Right lung (tissue), 5 donors: ENCODE results near the gene CHRND. TPM values are rescaled to one million over a fixed set of nuclear protein-coding genes. Genes with fewer than 3 reads are reported as not detected.

ENCODE experiments used
- DNase-seq, 2 donors: peaks; one replicate each; pipeline ENCODE4 v3.0.0-alpha.2; 2013
- polyA plus RNA-seq, 5 donors: library from polyadenylated mRNA; unstranded; fragments of 120-200 nt; gene quantifications; one replicate each; pipeline versions ENCODE4 v1.2.1 to v1.2.3, GENCODE V29; 2013; ENCODE audit warnings: inconsistent platforms in 1 of 5, low replicate concordance in 1 of 5; ENCODE audit not compliant: insufficient read length in 5 of 5, insufficient read depth in 1 of 5

Gene CHRND
- polyA plus RNA-seq, 5 donors, result 0.12 to 5.9 (median 0.15) TPM; not detected in 2

DNA sequence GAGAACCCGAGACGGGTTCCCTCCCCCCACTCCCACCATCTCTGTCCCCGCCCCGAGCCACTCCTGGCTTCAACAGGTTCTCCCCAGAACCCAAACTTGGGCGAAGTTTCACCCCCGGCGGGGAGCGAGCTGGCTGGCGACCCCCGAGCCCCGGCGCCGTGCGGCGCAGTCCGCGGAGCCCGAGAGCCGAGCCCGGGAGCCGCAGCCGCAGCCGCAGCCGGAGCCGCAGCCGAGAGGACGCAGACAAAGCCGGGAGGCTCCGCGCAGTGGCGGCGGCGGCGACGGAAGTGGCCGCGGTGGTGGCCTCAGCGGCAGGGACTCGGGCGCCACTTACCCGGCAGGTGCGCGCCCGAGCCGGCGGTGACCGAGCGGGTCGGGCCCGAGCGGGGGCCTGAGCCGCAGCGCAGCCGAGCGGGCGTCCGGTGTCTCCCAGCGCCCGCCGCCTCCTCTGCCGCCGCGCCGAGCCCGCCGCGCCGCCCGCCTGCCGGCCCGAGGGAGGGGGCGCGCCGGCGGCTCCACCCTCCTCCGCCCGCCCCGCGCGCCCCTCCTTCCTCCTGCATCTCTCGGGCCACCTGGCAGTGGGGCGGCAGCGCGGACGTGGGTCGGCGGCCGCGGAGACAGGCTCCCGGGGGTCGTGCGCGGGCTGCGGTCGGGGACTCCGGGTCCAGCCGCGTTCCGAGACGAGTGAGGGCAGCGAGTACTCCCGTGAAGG, 38.4 kb upstream of the CHRND start, which contains the start of gene ECEL1:
TSS of gene ECEL1 (minus strand) at position 450 of the 712 bp plus-strand sequence. CDS start 1,181 bp downstream, outside the sequence.
- no peak for DNase-seq

DNA sequence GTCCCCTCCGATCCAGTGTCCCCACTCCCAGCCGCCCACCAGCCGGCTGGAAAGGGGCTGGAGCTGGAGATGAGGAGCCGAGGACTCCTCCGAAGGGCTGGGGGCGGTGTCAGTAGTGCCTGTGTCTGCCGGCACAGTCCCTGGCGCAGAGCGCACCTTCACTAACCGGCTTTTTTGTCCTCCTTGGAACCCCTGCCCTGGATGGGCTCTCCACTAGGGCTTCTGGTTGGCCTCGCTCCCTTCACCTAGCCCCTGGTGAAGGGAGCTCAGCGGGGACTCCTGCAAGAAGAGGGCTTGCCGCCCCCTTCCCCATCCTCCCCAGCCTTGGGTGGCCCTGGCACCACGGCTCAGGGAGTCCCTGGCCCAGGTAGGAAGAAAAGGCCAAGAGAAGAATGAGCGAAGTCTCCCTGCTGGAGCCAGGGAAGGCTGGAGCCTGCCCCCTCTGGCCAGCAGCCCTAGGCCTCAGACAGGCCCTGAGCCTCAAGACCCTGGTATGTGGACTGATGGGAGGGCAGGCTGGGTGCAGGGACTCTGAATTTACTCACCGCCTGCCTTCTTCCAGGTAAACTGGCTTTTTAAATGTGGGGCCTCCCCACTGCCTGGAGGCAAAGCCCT, 37.8 kb upstream of the CHRND start:
- DNase-seq, result no peak

DNA sequence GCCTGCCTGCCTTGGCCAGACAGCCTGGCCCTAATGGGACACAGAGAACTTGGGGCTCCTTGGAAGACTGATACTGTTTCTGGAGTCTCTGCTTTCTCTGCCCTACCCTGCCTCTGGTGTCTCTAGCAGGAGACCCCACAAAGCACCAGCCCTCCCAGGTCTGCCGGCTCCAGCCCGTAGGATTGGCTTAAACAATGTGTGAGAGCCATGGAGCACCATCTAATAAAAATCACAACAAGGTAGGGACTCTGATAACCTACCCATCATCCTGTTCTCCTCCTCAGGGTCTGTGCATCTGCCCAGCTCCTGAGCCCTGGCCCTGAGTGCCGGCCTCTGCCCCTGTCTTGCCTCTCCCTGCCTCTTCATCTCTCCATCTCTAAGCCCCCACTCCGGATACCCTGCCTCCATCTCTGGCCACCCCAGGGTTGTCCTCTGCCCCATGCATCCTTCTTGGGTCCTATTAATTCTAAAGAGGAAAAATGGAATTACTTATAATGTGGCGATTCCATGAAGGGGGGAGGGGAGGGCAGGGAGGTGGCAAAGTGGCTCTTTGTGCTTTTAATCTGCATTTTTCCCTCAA, 37.1 kb upstream of the CHRND start:
- no peak for DNase-seq

DNA sequence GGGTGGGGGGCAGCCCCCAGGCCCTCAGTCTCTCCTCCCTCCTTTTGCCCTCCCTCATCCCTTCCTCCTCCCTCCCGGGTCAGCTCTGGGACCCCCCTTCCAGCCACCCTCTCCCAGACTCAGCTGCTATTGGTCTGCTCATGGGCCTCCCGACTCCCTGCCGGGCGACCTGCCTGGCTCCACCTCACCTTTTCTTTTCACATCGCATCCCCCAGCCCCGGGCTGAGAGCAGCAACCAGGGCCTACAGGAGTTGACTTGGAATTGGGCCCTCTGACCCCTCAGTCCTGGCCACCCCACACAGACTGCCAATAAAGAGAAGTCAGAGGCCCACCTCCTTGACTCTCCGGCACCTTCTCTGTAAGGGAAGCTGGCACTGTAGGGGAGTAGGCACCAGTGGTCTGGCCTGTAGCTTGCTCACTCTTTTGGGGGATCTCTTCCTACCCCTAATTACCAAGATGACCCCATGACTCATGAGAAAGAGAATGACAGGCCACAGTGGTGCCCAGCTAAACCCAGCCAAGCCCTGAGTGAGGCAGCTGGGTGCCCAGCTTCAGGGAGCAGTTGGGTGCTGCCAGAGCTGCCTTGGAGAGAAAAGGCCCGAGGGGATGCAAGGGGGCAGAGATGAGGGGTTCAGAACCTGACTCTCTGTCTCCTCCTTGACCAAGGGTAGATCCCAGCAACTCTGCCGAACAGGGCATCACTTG, 36.3 kb upstream of the CHRND start:
- no peak for DNase-seq

DNA sequence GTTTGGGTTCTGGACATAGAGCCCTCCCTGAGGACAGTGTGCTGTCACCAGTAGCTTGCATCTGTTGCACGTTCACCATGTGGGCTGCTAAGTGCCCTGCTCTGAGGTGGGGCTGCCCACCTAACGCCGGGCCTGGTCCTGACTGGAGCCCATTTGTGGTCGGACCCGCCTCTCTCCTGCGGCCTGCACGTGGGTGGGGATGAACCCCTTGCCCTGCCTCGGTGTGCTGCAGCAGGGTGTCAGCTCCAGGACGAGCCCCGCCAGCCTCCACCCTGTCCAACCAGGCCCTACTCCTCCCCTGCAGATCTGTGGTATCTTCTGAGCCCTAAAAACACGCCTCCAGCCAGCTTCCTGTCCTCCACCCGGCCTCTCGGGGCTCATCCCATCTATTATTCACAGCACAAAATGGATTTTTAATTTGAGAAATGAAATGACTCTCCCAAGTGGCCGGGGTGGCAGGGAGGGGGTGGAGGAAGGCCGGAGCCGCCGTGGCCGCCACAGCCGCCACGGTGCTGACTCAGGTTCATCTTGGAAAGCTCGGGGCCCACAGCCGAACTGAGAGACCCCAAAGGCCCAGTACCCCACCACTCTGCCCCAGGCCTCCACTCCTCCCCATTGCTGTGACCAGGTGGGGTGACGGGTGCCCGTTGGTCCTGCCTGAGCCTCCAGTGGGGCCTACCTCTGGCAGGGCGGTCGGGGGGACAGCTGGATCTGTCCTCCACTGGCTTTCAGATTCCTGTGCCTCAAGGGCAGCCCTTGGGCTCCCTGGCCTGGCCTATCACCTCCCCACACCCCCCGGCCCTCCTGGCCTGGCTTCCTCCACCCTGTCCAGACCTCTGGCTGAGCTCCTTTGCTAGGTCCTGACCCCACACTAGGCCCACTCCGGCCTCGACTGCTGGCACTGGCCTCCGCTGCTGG, 35.5 kb upstream of the CHRND start:
- no peak for DNase-seq

DNA sequence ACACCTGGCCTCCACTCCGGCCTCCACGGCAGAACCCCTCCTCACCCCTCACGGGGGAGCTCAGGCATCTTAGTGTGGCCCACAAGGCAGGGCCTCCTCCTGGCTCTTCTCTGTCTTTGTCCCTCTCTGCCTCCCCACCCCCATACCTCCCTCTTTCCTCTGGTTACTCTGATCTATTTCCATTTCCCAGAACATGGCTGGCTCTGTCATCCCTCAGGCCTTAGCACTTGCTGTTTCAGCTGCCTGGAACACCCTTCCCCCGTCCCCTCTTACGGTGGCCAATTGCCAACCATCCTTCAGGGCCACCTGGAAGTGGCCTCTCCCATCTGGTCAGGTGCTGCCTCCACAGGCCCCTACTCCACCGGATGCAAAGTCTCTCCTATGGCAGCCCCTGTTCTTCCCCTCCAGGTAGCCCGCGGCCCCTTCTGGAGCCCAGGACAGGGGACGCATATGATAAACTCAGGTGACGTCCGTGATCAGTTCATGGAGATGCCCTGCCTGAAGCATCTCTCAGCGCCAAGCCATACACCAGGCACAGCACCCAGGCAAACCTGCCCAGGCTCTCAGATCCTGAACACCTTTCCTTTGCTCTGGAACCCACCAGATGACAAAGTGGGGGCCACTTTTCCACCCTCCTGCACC, 34.7 kb upstream of the CHRND start:
- no peak for DNase-seq

DNA sequence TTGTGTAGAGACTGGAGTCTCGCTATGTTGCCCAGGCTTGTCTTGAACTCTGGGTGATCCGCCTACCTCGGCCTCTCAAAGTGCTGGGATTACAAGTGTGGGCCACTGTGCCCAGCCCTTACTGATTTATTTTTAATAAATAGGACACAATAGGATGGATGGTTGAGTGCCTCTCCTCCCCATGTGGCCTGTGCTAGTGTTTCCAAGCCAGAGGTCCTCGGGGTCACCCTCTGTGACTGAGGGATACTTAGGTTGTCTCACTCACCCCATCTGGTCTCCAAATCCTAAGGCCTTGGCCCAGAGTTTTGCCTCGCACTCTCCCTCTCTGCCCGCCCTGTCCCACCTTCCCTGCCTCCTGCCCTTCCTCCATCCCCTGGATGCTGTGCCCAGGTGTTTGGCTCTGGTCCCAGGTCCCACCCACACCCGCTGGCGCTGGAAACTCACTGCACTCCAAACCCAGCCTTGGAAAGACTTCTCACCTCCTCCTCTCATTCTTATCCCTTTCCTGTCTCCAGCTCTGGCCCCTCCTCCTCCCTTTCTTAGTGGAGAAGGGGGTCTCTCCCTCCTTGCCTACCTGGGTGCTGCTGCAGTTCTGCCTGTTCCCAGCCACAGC, 33.6 kb upstream of the CHRND start:
- no peak for DNase-seq

DNA sequence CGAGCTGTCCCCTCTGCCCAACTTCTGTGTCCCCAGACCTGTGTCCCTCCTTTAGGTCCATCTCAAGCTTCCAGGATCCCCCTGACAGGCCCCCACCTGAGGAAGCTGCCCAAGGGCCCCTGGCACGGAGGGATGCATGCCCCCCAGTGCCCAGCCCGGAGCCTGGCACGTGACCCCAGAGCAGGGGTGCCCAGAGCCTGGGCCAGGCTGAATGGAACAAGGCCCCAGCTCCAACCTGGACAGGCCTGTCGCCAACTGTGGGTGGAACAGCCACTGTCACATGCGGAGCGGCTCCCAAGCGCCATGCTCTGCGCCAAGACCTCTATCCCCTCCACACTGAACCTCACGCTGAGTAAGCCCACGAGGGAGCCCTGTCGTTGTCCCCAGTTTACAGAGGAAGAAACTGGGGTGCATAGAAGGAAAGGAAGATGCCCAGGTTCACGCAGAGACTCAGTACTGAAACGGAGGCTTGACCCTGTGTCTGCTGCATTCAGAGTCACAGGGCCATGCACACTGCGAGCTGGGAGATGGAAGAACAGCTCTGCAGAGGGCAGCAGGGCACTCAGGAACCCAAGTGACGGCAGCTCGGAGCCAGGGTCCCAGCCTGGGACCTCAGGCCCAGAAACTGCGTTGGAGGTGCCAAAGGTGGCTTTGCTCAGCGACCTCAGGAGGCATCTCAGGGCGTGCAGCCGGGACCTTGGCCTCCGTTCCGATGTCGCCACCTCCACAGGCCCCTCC, 32.8 kb upstream of the CHRND start:
- DNase-seq, result no peak

DNA sequence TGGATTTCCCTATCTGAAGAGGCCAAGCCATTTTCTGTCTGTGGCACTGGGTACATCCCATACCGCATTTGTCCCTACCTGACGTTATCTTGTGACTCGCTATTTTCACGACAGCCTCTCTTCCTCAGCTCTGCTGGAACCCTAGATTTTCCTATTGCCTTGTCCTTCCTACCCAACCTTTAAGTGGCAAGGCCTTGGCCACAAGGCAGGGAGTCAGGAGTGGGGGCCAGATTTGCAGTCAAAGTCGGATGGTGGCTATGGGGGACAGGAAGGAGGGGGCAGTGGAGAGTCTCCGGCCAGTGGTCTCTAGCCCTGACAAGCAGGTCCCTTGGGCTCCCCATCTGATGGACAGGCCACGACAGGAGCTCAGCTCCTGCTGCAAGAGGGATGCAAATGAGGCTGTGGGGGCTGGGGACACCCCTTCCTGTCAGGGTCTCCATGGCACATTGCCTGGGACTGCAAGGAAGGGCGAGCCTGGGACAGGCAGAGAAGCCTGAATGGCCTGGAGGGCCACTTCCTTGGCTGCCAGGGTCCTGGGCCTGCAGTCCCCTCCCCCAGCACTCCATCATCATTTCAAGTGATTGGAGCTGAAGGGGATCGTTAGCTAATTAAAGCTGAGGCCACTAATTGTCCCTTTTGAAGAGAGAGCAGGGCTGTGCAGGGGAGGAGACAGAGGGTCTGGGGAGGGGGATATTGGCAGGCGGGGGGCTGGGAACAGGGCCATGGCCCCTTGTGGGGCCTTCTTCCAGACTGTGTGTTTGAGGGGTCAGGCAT, 32.1 kb upstream of the CHRND start:
- no peak for DNase-seq

DNA sequence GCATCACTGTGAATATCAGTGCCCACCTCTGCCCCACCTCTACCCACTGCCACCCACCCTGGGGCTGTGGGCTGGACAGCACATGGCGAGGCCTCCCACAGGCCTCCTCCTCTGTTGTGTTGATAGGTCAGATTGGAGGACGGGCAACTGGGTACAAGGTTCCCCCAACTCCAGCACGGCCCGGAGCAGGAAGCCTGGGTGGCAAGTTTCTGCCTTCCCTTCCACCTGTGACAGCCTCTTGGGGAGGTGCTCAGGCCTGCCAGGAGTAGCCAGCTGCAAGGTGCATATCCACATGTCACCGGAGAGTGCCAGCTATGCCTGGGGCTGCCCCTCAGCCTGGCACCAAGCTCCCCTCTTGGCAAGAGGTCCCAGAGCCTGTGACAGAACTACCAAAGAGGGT, 31.4 kb upstream of the CHRND start:
- no peak for DNase-seq

DNA sequence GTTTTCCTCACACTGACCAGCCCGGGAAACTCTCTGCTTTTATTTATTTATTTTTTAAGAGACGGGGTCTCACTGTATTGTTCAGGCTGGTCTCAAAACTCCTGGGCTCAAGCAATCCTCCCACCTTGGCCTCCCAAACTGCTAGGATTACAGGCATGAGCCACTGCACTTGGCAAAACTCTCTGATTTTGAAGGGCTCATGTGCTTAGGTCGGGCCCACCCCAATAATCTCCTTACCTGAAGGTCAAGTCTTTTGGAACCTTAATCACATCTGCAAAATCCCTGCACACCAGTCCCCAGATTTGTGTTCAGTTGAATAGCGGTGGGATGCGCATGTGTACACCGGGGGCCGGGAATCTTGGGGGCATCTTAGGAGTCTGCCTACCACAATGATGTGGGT, 30.7 kb upstream of the CHRND start:
- DNase-seq, result no peak

DNA sequence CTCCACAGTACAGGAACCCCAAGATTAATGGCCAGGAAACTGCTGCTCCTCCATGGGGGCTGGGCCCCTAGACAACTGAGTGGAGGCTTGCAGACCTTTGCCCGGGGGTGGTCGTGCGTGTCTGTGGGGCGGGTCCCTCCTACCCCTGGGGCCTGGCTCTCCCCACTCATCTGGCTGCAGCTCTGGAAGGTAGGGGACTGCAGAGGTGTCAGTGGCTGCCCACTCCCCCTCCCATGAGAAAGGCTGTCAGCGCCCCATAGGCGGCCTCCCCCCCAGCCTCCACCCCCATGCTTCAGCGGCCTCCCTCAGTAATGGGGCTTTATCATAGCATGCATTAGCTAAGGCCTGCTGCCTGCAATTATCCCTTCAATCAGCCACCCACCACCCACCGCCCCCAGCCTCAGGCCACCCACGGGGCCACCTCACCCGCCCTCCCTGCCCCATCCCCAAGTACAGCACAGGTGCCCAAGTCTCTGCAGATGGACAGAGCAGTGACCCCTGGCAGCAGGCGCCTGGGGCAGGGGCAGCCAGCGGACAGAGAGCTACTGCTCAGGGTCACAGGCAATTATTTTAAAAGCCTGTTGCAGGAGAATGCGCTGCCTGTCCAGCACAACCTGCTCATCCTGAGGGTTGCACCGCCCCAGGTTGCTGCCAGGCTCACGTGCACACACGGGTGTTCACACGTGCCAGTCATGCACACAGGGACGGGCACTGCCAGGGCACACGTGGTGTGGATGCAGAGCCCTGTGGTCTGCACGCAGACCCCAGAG, 29.3 kb upstream of the CHRND start:
- DNase-seq, result no peak

DNA sequence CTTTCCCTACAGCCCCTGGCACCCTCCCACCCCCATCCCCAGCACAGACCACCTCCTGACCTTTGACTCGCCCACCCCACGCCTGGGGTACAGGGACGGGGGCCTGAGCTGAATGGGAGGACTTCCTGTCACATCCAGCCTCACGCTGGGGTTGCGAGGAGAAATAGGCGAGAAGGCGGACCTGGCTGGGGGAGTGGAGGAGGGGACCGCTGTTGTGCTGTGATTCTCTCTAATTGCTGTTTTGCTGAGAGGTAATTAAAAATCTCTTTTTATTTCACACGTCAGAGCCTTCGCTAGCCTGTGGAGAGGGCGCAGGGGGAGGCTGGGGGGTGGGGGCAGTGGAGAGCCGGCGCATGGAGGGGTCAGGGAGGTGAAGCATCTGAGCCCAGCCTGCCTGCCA, 28.6 kb upstream of the CHRND start:
- DNase-seq, result no peak

DNA sequence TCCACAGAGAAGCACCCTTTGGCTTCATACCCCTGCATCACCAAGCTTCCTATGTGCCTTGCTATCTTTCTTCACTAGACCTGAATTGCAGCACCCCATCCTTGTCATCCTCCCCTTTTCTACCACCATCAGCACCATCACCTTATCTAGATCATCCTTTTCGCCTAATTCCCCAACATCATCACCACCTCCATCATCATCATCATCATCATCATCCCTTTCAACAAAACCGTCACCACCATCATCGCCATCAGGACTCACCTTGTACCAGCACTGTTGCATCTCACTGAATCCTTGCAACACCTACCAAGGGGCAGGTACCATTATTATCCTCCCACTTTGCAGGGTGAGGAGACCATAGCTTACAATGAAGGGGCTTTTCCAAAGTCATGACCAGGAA, 27.5 kb upstream of the CHRND start:
- DNase-seq, result no peak

DNA sequence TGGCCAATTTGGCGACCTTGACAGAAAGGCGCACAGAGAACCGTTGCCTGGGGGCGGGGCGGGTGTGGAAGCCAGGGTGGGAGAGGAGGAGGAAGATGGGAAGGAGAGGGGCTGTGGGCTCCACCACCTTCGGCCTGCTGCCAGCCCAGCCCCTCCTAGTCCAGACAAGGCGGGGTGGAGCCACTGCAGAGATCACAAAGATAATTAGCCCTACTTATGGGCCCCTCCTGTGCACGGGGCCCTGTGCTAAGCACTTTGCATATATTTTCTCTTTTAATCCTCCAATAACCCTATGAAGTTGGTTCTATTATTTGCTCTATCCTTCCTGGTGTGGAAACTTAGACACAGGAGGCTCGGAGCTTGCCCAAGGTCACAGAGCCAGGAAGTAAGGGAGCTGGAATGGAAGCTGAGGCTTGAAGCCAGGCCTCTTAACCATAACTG, 24.6 kb upstream of the CHRND start:
- DNase-seq, result no peak

DNA sequence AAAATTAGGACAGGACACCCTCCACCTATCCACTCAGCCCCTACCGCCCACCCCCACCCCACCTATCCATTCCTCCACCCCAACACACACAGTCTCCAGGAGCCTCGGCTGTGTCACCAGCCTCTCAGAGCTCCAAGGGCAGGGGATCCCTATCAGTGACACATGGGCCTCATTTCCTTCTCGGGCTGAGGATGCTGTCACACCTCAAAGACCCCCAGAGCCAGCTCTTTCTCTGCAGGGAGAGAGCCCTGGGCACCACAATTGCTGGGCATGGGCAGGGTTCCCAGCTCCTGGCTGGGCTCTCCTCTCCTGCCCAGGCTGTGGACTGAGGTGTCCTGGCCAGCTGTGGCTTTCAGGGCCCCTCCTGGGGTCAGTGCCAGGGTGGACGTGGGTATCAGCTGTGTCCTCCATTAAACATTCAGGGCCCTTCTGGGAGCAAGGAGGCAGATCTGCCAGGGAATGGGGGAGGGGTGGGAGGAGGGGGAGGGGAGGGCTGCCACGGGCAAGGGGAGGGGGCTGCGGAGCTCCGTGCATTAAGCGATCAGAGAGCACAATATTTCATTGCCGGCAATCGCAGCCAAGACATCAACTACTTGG, 24.1 kb upstream of the CHRND start:
- DNase-seq, result no peak

DNA sequence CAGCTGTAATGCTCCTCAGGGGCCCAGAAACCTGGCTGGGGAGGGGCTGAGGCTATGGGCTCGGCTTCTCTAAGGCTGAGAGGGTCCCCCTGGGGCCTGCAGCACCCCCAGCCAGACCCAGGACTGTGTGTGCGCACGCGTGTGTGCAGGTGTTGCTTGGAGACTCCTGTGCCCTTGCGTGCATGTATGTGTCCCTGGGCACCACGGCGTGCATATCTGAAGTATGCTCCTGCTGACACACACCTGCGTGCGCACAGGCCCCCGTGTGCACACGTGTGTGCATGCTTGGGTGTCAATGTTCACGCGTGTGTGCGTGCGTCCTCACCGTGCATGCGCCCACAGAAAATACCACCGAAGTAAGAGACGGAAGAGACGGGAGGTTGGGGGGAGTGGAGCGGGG, 23.4 kb upstream of the CHRND start:
- no peak for DNase-seq
